ENCODE results near the gene SLC25A36.

DNA sequence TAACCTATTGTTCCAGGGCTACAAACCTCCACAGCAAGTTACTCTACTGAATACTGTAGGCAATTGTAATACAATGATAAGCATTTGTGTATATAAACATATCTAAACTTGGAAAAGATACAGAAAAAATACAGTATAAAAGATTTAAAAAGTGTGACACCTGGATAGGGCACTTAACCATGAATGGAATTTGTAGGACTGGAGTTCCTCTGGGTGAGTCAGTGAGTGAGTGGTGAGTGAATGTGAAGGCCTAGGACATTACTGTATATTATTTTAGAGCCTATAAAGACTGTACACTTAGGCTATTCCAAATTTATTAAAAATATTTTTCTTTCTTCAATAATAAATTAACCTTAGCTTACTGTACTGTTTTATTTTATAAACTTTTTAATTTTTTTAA is 38.4 kb upstream of the SLC25A36 start:
- TF ChIP-seq POLR2A (IDR thresholded peaks at IDR 0.05), result no peak
- TF ChIP-seq, protein P1, sequence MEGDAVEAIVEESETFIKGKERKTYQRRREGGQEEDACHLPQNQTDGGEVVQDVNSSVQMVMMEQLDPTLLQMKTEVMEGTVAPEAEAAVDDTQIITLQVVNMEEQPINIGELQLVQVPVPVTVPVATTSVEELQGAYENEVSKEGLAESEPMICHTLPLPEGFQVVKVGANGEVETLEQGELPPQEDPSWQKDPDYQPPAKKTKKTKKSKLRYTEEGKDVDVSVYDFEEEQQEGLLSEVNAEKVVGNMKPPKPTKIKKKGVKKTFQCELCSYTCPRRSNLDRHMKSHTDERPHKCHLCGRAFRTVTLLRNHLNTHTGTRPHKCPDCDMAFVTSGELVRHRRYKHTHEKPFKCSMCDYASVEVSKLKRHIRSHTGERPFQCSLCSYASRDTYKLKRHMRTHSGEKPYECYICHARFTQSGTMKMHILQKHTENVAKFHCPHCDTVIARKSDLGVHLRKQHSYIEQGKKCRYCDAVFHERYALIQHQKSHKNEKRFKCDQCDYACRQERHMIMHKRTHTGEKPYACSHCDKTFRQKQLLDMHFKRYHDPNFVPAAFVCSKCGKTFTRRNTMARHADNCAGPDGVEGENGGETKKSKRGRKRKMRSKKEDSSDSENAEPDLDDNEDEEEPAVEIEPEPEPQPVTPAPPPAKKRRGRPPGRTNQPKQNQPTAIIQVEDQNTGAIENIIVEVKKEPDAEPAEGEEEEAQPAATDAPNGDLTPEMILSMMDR (IDR thresholded peaks at IDR 0.05), result no peak
- TF ChIP-seq EP300 (IDR thresholded peaks at IDR 0.05), result no peak
